Heart left ventricle (tissue), 13 donors: Measurements from ENCODE around the gene C1QBP.

Experiments
- POLR2A ChIP-seq, 2 donors: fragments of 450-650 bp; IDR thresholded peaks; one replicate each; pipeline ENCODE4 v1.6.1; 2017; ENCODE audit warnings: antibody characterized with exemption in 2 of 2, mild to moderate bottlenecking in 2 of 2, moderate library complexity in 2 of 2
- TF ChIP-seq, protein P1 (sequence below), 12 donors: fragments of 200-600 bp; sonication (generic) in 4 of 12; IDR thresholded peaks; one replicate each; pipeline versions ENCODE4 v1.5.0 to v1.8.0; 2018 to 2022; ENCODE audit warnings: antibody characterized with exemption in 12 of 12, mild to moderate bottlenecking in 5 of 12
- donor health status: ischemic (EF 13 %, LVEDD 7.1; RV severe dilation, severe dysfunction).
- donor health status: DM: no; HTN: yes; CAD: no.
- donor health status: DM: no; HTN: no; CAD: no.
- donor health status: ischemic (EF 25% LVEDD 6.9; RV normal size, moderate dysfunction).
- donor health status: ischemic (EF 25% LVEDD 5.7; RV mildly dilated, moderate dysfunction).
- donor health status: ischemic (EF 35%, LVEDD 5.7; RV mildly dilated, moderate dysfunction).
- donor health status: nonischemic (EF 11% LVEDD 7.7; RV severe dilation, severe dysfunction).
- donor health status: DM: yes; HTN: yes; CAD: no.
- donor health status: PGD.
- donor health status: ischemic (EF 29% LVEDD 5.4; RV normal size, mild dysfunction).
- donor health status: nonischemic (EF 23%, LVEDD 6.1; RV moderate dilation, normal function).

DNA sequence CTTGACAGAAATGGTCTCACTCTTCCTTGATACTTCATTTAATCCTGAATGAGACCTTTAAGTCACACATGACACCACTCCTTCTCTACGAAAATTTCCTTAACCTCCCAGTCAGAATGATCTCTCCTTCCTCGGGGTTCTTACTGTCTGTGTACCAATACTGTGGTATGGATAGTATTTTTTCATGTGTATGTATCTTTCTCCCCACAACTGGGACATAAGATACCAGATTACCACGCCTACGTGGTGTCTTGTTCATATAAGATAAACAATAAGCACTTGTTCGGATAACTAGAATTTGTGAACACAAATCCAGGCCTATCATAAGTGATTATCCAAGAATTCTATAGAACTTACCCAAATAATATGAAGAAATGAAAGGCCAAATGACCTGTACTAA lies 30.8 kb downstream of the C1QBP start:
- no peak for TF ChIP-seq POLR2A (IDR thresholded peaks at IDR 0.05)
- TF ChIP-seq, protein P1, sequence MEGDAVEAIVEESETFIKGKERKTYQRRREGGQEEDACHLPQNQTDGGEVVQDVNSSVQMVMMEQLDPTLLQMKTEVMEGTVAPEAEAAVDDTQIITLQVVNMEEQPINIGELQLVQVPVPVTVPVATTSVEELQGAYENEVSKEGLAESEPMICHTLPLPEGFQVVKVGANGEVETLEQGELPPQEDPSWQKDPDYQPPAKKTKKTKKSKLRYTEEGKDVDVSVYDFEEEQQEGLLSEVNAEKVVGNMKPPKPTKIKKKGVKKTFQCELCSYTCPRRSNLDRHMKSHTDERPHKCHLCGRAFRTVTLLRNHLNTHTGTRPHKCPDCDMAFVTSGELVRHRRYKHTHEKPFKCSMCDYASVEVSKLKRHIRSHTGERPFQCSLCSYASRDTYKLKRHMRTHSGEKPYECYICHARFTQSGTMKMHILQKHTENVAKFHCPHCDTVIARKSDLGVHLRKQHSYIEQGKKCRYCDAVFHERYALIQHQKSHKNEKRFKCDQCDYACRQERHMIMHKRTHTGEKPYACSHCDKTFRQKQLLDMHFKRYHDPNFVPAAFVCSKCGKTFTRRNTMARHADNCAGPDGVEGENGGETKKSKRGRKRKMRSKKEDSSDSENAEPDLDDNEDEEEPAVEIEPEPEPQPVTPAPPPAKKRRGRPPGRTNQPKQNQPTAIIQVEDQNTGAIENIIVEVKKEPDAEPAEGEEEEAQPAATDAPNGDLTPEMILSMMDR (IDR thresholded peaks at IDR 0.05) = no peak
